Activated gamma-delta T cell (primary cell): Measurements from ENCODE around the gene PRR5L.
"Not testable (repeated sequence)": the region's sequence is repeated elsewhere in the genome, so short reads cannot be mapped to it uniquely, and the experiment has no call there.

ENCODE experiments used
- DNase-seq: peaks from one replicate; lab custom pipeline; 2025; lab: John Stamatoyannopoulos, UW

The PRR5L gene

DNA sequence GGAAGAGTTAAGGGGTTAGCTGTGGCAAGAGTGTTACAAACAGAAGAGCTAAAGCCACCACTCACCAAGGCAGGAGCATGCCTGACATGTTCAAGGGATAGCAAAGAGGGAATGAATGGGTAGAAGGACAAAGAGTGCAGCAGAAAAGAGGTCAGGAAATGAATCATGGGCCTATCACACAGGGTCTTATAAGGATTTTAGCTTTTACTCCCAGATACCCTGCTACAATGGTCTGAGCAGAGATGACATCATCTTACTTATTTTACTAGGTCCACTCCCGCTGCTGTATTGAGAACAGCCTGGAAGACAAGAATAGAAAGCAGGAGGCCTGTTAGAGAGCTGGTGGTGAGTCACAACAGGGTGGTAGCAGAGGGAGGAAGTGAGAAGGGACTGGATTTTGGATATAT lies 204.2 kb downstream of the PRR5L start:
- no peak for DNase-seq

DNA sequence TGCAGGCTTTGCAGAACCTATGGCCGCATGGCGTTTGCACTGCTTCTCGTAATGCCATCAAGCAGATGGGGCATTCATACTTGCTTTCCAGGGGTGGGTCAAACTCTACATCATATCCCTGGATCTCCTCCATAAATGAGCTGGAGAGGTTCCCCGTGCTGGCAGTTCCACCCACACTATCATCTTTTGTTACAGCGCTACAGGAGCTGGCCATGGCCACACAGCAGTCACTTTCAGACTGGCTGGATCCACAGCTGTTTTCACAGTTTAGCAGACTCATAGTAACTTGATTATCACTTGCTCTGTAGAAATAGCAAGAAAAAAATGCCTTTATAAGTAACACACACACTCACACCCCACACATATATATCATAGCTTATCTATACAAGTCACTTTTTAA lies 205.1 kb downstream of the PRR5L start:
- no peak for DNase-seq

DNA sequence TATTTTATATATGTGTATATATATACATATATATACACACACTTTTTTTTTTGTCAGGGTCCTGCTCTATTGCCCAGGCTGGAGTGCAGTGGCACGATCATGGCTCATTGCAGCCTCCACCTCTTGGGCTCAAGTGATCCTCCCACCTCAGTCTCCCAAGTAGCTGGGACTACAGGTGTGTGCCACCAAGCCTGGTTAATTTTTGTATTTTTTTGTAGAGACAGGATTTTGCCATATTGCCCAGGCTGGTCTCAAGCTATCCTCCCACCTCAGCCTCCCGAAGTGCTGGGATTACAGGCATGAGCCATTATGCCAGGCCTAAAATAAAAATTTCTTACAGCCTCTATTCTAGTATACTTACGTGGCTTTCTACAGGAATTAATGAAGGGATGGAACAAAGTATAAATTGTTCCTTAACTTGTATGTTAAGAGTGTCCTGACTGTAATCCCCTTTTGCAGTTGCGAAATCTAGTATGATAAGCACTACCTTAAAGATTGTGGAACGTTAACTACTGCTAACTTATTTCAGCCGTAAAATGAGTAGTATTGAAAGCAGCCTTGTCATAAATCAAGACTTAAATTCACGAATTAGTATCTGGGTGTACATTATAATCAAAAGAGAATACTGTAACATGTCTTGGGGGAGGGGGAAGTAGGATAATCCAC lies 211.9 kb downstream of the PRR5L start:
- DNase-seq: no peak

DNA sequence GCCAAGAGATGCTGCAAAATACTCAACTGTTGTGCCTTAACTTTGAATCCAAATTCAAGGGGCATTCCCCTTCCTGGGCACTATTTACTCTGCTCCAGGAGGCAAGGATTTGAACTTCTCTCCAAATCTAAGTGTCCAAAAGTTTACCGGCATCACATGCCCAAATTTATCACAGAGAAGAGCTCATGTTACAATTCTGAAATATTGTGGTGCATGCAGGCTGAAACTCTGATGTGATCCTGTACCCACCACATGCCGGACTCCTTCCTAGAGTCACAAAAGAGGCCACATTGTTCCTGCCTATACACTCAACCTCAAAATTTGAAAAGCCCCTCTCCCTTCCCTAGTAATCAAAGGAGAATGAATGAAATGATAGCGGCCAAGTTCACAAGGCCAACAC lies 212.7 kb downstream of the PRR5L start:
- no peak for DNase-seq

DNA sequence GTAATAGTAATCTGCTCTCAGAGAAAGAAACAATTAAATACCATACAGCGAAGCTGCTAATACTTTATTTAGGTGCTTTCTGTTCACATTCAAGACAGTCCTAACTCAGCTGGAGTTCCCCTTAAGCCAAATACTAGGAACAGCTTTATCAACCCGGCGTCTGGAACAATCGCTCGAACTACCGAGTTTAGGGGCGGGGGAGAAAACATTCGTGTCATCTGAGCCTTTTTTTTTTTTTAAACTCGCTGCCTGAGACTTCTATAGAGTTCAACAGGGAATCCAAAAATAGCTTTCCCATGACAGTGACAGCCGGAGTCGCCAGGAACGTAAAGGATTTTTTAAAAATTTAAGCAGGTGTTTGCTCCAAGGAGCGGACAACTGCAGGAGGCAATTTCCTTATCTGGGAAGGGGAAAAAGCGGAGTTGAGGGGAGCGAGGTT lies 213.1 kb downstream of the PRR5L start:
- DNase-seq: no peak

DNA sequence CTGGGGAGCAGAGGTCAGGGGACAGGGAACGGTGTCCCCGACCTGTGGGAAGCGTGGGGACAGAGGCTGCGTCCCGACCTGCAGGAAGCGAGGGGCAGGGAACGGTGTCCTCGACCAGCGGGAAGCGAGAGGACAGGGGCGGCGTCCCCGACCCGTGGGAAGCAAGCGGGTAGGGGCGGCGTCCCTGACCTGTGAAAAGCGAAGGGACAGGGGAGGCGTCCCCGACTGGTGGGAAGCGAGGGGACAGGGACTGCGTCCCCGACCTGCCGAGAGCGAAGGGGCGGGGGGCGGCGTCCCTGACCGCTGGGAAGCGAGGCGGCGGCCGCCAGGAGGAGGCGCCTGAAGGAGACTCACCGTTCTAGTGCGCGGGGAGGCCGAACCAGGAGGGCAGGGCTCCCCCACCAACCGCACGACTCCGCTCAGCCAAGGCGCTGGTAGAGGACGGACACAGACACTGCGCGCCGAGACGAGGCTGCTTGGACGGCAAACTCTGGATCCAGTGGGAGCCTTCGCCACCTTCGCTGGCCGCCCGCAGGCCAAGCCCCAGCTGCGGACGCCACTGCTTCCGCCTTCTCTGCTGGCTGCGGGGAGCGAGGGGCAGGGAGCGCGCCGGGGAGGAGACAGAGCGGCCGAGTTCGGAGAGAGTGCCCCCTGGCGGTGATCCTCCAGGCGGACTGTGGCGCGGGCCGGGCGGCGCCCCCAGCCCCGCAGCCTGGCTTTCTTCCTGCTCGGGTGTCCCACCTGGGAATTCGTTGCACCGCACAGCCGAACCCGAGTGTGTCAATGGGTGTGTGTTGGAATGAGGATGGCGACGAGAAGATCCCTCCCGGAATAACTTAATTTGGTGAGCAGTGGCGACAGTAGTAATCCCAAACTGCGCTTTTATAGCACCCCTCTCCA lies 213.9 kb downstream of the PRR5L start, which contains the start of gene TRAF6:
Gene TRAF6 (minus strand): TSS at position 579 of the 900 bp plus-strand sequence. CDS start 8,757 bp downstream, outside the sequence.
- DNase-seq: peak; percentile 66

DNA sequence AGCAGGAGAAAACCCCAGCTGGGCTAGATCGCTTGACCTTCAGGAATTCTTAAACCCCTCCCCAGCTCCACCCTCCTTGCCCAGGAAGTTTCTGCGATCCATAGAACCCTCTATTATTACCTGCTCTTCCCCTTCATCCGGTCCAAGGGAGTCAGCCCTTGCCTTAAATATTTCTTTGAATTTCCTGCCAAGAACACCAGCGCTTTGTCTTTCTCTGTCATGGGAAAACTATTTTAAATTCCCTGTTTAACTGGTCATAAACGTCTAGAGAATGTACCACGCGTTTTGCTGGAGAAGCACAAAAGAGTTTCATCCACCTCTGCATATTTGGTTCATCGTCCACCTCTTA lies 214.5 kb downstream of the PRR5L start:
- DNase-seq: no peak

DNA sequence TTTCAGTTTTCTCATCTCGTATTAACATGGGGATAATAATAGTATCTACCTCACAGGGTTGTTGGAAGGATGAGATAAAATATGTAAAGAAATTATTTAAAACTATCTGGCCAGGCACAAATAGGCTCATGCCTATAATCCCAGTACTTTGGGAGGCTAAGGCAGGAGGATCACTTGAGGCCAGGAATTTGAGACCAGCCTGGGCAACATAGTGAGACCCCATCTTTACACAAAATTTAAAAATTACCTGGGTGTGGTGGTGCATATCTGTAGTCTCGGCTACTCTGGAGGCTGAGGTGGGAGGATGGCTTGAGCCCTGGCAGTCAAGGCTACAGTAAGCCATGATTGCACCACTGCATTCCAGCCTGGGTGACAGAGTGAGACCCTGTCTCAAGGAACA lies 215.0 kb downstream of the PRR5L start:
- not testable (repeated sequence) for DNase-seq

DNA sequence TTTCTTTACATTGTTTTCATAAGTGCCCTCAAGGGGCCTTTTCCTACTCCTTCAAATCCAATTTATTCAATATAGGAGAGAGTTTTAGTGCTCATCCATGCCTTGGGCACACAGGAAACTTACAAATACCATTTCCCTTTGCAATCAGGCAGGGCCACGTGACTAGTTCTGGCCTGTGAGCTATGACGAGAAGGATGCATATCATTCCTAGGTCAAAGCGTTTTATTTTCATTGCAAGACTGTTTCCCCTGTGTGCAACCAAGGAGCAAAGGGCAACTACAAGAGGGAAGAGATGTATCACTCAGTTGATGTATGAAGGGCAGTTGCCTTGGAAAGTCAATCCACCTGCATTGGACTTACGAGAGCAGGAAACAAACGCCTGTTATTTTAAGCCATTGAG lies 215.9 kb downstream of the PRR5L start:
- no peak for DNase-seq

DNA sequence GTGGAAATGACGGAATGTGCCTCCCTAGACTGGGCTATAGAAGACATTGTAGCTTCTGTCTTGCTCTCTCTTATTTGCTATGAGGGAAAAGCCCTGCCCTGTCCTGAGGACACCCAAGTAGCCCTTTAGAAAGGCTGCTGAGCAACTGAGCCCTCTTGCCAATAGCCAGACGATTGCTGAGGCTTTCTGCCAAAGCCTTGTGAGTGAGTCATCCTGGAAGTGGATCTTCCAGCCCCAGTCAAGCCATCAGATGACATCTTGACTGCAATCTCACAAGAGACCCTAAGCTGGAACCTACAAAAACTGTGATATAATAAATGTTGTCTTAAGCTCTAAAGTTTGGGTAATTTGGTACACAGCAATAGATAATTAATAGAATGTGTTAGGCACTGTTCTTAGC lies 217.9 kb downstream of the PRR5L start:
- no peak for DNase-seq
